Epithelial cell of alveolus of lung (primary cell): ENCODE data around the gene PSMD5. TPM values are rescaled to one million over a fixed set of nuclear protein-coding genes. Genes with fewer than 3 reads are reported as not detected.

ENCODE experiments used
- total RNA-seq: library from RNA; depleted of rRNA; stranded (reverse); fragments of >200 nt; gene quantifications from 2 replicates; pipeline ENCODE4 v1.2.1, GENCODE V29; 2015

Gene PSMD5
- total RNA-seq: 30.6 and 63.5 TPM in 2 replicates

GRCh38 chr9:120842685-120843485 lies at the start of gene PSMD5:
Gene PSMD5, minus strand, starts transcription at chr9:120842922. Its CDS starts 13 bp downstream, at chr9:120842909.

GRCh38 chr9:120876842-120877240 lies 34.1 kb upstream of the PSMD5 start, which contains the start of gene PHF19:
Gene PHF19, minus strand, starts transcription at chr9:120877188. Its CDS starts 2,447 bp downstream, at chr9:120874741.

GRCh38 chr9:120792898-120793765 lies 49.6 kb downstream of the PSMD5 start, which contains the start of gene FBXW2:
Gene FBXW2, minus strand, starts transcription at chr9:120793416. Its CDS starts 5,158 bp downstream, at chr9:120788258.

Other genes starting within 250 kb of the PSMD5 start
- 4.1 and 6.4 TPM in 2 replicates for gene MEGF9, start 128.5 kb downstream of the PSMD5 start, total RNA-seq
- gene FBXW2, start 49.5 kb downstream of the PSMD5 start, total RNA-seq: 21.6 and 24.1 TPM in 2 replicates
- 34.3 and 45.5 TPM in 2 replicates for gene PHF19, start 34.3 kb upstream of the PSMD5 start, total RNA-seq
- gene TRAF1, start 83.9 kb upstream of the PSMD5 start, total RNA-seq: 0.64 and 3.6 TPM in 2 replicates
- 0.80 and 1.3 TPM in 2 replicates for gene C5, start 207.4 kb upstream of the PSMD5 start, total RNA-seq
- gene CNTRL, start 232.0 kb upstream of the PSMD5 start, total RNA-seq: 3.5 and 5.2 TPM in 2 replicates